GM12878 (cell line): ENCODE measurements around the gene HIP1. TPM values are rescaled to one million over a fixed set of nuclear protein-coding genes. Genes with fewer than 3 reads are reported as not detected.

Experiments
- ATAC-seq: fragments of 200-7000 bp; cut with Tn5 transposase; 3 replicates; pipeline ENCODE4 v1.9.1; 2020; ENCODE audit warnings: mild to moderate bottlenecking, moderate library complexity
- BruUV-seq: library from RNA; stranded (reverse); fragments of 400-500 nt; replicated peaks from 2 replicates; lab custom pipeline; 2021; lab: Mats Ljungman, UMichigan
- CTCF ChIA-PET: fragments of 300-600 bp; sonication (Branson Sonifier 250); formaldehyde crosslinking; extraction: SDS; loops from one replicate; lab custom pipeline; 2021; ENCODE audit warnings: inconsistent platforms; lab: Yijun Ruan, JAX
- POLR2A ChIA-PET: fragments of 350-600 bp; formaldehyde crosslinking; extraction: SDS; loops from one replicate; lab custom pipeline; 2021; ENCODE audit warnings: inconsistent platforms; lab: Charles Lee
- RAD21 ChIA-PET: fragments of 300-600 bp; sonication (Branson Sonifier 250); formaldehyde crosslinking; loops from one replicate; lab custom pipeline; 2023; ENCODE audit warnings: antibody characterized with exemption; ENCODE audit not compliant: unreplicated experiment; lab: Charles Lee
- SMC1A ChIA-PET: fragments of 300-600 bp; sonication (Branson Sonifier 250); formaldehyde crosslinking; loops from one replicate; lab custom pipeline; 2023; ENCODE audit not compliant: unreplicated experiment, uncharacterized antibody; lab: Charles Lee
- DNase-seq: peaks from one replicate; pipeline ENCODE4 v3.0.0-alpha.2; 2011; ENCODE audit warnings: low read depth, low spot score
- FAIRE-seq: peaks from 3 replicates; lab custom pipeline; 2011; peaks lifted over from hg19 to GRCh38; lab: Jason Lieb, UNC
- H2AFZ ChIP-seq: 2 replicates; pipeline ENCODE4 v1.6.0; 2011; ENCODE audit warnings: low read depth, low read length, control low read depth; ENCODE audit not compliant: control insufficient read depth
- H3K27ac ChIP-seq: 2 replicates; pipeline ENCODE4 v1.5.1; 2011; ENCODE audit warnings: control low read depth; ENCODE audit not compliant: control insufficient read depth, insufficient read depth
- H3K27me3 ChIP-seq, 2 experiments: replicated peaks in 1 of 2; 2 replicates each; pipeline versions ENCODE4 v1.6.0 to v1.6.1; 2011; ENCODE audit warnings: low read length in 1 of 2; ENCODE audit not compliant: control insufficient read depth in 2 of 2, insufficient read depth in 2 of 2
- H3K36me3 ChIP-seq, 2 experiments: 2 replicates each; pipeline ENCODE4 v1.5.1; 2011; ENCODE audit warnings: low read length in 1 of 2; ENCODE audit not compliant: control insufficient read depth in 2 of 2, insufficient read depth in 2 of 2
- H3K4me1 ChIP-seq: 2 replicates; pipeline ENCODE4 v1.6.1; 2011; ENCODE audit warnings: mild to moderate bottlenecking, low read length, moderate library complexity, mixed read lengths; ENCODE audit not compliant: control insufficient read depth, insufficient read depth
- H3K4me2 ChIP-seq: 2 replicates; pipeline ENCODE4 v1.6.0; 2011; ENCODE audit warnings: control low read depth; ENCODE audit not compliant: control insufficient read depth, insufficient read depth
- H3K4me3 ChIP-seq: fragments of 200-600 bp; sonication (generic); 2 replicates; pipeline ENCODE4 v1.5.1; 2016
- H3K79me2 ChIP-seq: 2 replicates; pipeline ENCODE4 v1.6.0; 2011; ENCODE audit warnings: low read length; ENCODE audit not compliant: control insufficient read depth, insufficient read depth
- H3K9ac ChIP-seq: 2 replicates; pipeline ENCODE4 v1.8.0; 2011; ENCODE audit warnings: low read length, control low read depth, mixed read lengths; ENCODE audit not compliant: control insufficient read depth, insufficient read depth
- H3K9me3 ChIP-seq: replicated peaks from 3 replicates; pipeline ENCODE4 v1.5.1; 2011; ENCODE audit warnings: mild to moderate bottlenecking, low read length; ENCODE audit not compliant: control insufficient read depth, insufficient read depth
- H4K20me1 ChIP-seq: 2 replicates; pipeline ENCODE4 v1.6.0; 2011; ENCODE audit not compliant: control insufficient read depth, insufficient read depth
- BMI1 ChIP-seq: fragments of 450-650 bp; IDR thresholded peaks from 2 replicates; pipeline ENCODE4 v1.6.1; 2016; ENCODE audit warnings: mild to moderate bottlenecking, moderate library complexity, borderline replicate concordance
- IKZF1 ChIP-seq: fragments of 450-650 bp; conservative IDR thresholded peaks from 2 replicates; pipeline ENCODE4 v1.6.1; 2017; ENCODE audit warnings: antibody characterized with exemption, mild to moderate bottlenecking
- MEF2A ChIP-seq: IDR thresholded peaks from 2 replicates; pipeline ENCODE4 v1.6.1; 2011; ENCODE audit warnings: low read depth, mild to moderate bottlenecking, low read length, moderate library complexity; ENCODE audit not compliant: insufficient read depth
- MEF2B ChIP-seq: fragments of 450-650 bp; IDR thresholded peaks from 2 replicates; pipeline ENCODE4 v1.6.1; 2018; ENCODE audit warnings: mild to moderate bottlenecking, moderate library complexity; ENCODE audit not compliant: partially characterized antibody, poor library complexity, severe bottlenecking
- ZNF622 ChIP-seq: fragments of 450-650 bp; IDR thresholded peaks from 2 replicates; pipeline ENCODE4 v1.6.1; 2017; ENCODE audit warnings: mild to moderate bottlenecking, inconsistent platforms
- WGBS: methylation state at CpG from one replicate; pipeline ENCODE4 v1.1.6; 2016; ENCODE audit warnings: low lambda C conversion rate; ENCODE audit not compliant: insufficient replicate concordance, insufficient coverage; ENCODE audit errors: missing lambda C conversion rate; 5-methylcytosine and 5-hydroxymethylcytosine counted together
- in situ Hi-C: fragments of 300-500 bp; cut with MboI; formaldehyde crosslinking; loops from 9 replicates; pipeline ENCODE4 v1.14.3; 2018; ENCODE audit warnings: mixed read lengths
- intact Hi-C: fragments of 100-400 bp; cut with micrococcal nuclease; formaldehyde crosslinking; loops from one replicate; pipeline ENCODE4 v1.14.2; 2022; ENCODE audit not compliant: unreplicated experiment
- polyA plus RNA-seq, 11 experiments: library from polyadenylated mRNA; depleted of rRNA in 4 of 11; unstranded in 6 of 11; stranded (reverse) in 5 of 11; fragments of >200 nt; fragmentation: Nextera tagmentation in 4 of 11; fragmentation: Illumina TruSeq in 1 of 11; extraction: Ambion mirVana in 4 of 11; extraction: Trizol in 1 of 11; gene quantifications; 1 replicate in 1 of 11; 2 replicates in 10 of 11; pipeline versions ENCODE4 v1.2.1 to v1.2.3, GENCODE V29; 2011 to 2016; ENCODE audit warnings: inconsistent platforms in 2 of 11, missing spikeins in 2 of 11, low read depth in 1 of 11
- total RNA-seq, 4 experiments: library from RNA; depleted of rRNA in 3 of 4; stranded (reverse); fragments of >200 nt in 3 of 4; fragmentation: Illumina TruSeq in 1 of 4; extraction: Trizol in 1 of 4; gene quantifications; 2 replicates each; pipeline versions ENCODE4 v1.2.1 to v1.2.3, GENCODE V29; 2013 to 2021

Gene HIP1
- total and polyA plus RNA-seq, 10 of the 15 experiments (the other 5 are each of a cell fraction or from before 2014, with no cell fraction given): 1.2 to 9.7 (median 3.2) TPM

DNA sequence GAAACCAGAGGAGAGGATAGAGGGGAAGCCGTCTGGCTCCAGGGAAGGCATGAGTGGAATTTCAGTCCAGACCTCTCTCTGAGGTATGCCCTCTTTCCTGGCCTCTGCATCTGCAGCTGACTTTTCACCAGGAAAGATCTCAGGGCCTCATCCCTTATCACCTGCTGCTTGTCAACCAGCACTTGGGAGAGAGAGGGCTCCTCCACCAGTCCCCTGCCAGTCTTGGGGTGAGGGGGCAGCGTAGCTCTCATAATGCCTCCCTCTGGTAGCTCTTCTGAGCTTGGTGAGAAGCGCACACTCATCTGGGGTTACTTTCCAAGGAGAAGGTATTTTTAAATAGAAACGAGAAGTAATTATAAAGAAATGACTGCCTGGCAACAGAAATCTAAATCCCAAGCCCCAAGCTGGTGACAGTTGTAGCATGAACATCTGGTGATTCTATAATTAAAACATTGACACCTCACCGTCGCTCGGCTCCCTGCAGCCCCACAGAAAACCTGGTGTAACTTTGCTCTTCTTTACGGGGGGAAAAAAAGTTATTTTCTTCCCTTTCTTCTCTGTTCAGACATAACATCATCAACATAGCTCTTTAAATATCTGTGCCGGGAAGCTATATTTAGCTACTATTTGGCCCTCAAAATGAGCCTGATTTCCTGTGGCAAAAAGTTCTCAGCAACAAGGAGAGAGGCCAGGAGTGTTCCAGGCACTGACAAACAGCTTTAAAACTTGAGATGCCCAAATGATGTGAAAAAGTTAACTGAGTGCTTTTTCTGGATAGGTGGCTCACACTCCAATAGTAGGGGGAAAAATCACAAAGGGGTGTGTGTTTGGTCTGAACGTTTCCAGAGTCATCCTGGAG lies 26.9 kb downstream of the HIP1 start:
- Histone ChIP-seq H3K4me2 (peak overlapping the region; percentile 57; the same call in 1 of the 2 replicates), H3K27me3 (no peaks in the 10 kb centered on the region), H4K20me1 (no peaks in the 10 kb centered on the region), H2AFZ (peak overlapping the region; percentile 46), H3K9me3 (peaks cover 6% of the 10 kb centered on the region; the same call in 1 of the 3 replicates), H3K4me1 (peaks cover 4% of the 10 kb centered on the region)
- 58% methylated on average over 10 of the region's 10 CpGs for WGBS
- DNase-seq: no peak
- ChIA-PET CTCF (interaction anchor here (1.0 to 1.3 kb wide), 2 partner anchors 12 to 50 kb away, joined by 4 read pairs; no protein-coding TSS in a partner anchor), POLR2A (interaction anchor here (0.5 to 0.6 kb wide), 2 partner anchors 8 to 18 kb away, joined by 3 to 5 read pairs; no protein-coding TSS in a partner anchor)
- TF ChIP-seq IKZF1 (0 out of 2 replicates have a peak, but pooled peaks have one; percentile 35), MEF2B (peak; percentile 54), BMI1 (no peak), ZNF622 (no peak), MEF2A (peak; percentile 15; the same call in 1 of the 2 replicates)
- TF ChIP-seq, all 136 proteins: peak for 3
- Histone ChIP-seq H3K27ac (0 out of 2 replicates have a peak overlapping the region, but pooled peaks have one; percentile 4), H3K9ac (0 out of 2 replicates have a peak overlapping the region, but pooled peaks have one; percentile 4), H3K4me3 (no peak overlapping the region), H3K36me3 (no peaks in the 10 kb centered on the region), H3K79me2 (no peaks in the 10 kb centered on the region)
- RAD21 ChIA-PET: interaction anchor here (1.0 to 1.5 kb wide), 3 partner anchors 28 to 49 kb away, joined by 3 to 7 read pairs (median 5); no protein-coding TSS in a partner anchor
- no peak for FAIRE-seq
- BruUV-seq: no TSS peak
- SMC1A ChIA-PET: interaction anchor here (0.6 to 1.6 kb wide), 8 partner anchors 8 to 71 kb away, joined by 3 to 6 read pairs (median 4); no protein-coding TSS in a partner anchor
- in situ Hi-C loops (no loop called here), intact Hi-C loops (no loop called here)
- no peak for ATAC-seq
